ENCODE data around the gene MCIDAS. TPM values are rescaled to one million over a fixed set of nuclear protein-coding genes. Genes with fewer than 3 reads are reported as not detected.
A peak's percentile ranks its signal among the peaks of the same experiment; 100 is the strongest.

MCIDAS gene
- total RNA-seq, 1 experiment from 2014 or later = 2.9 TPM

GRCh38 chr5:55180016-55180415 is 47.1 kb downstream of the MCIDAS start:
- ATAC-seq (no peak), DNase-seq (ENCODE audit: low read depth, low spot score) (no peak)
- ChIA-PET CTCF (interaction anchor here (0.6 kb wide), 1 partner anchor 871 kb away, joined by 3 read pairs; no protein-coding TSS in a partner anchor), POLR2A (no interaction called here)
- intact Hi-C loops (cut with micrococcal nuclease; ENCODE audit: unreplicated experiment) = no loop called here
- no TSS peak for BruUV-seq (replicated peaks)
- Histone ChIP-seq H3K36me3 (ENCODE audit: control insufficient read depth, insufficient read depth, low read length) (no peaks in the 10 kb centered on the region), H3K4me3 (ENCODE audit: low read depth in 2 of 2, low read length in 2 of 2) (no peak overlapping the region), H3K9me3 (ENCODE audit: control insufficient read depth, insufficient read depth, low read depth, low read length) (no peaks in the 10 kb centered on the region), H3K4me1 (ENCODE audit: control insufficient read depth, insufficient read depth, low read length) (peaks cover 14% of the 10 kb centered on the region), H3K27me3 (ENCODE audit: control insufficient read depth, insufficient read depth, low read length) (no peaks in the 10 kb centered on the region; the same call in 1 of the 2 replicates), H3K27ac (ENCODE audit: low read length) (no peak overlapping the region)
- no peak for TF ChIP-seq TCF7L2 (IDR thresholded peaks at IDR 0.05; ENCODE audit: low read depth, low read length)
- TF ChIP-seq SIN3A (IDR thresholded peaks at IDR 0.05; ENCODE audit: borderline replicate concordance, insufficient read depth, low read depth, low read length) = no peak
- no peak for TF ChIP-seq CTCF (IDR thresholded peaks at IDR 0.05)
- no peak for TF ChIP-seq REST (IDR thresholded peaks at IDR 0.05; ENCODE audit: insufficient read depth in 1 of 2, low read depth in 2 of 2, low read length in 1 of 2)
- no peak for TF ChIP-seq POLR2AphosphoS5 (IDR thresholded peaks at IDR 0.05; ENCODE audit: low read depth, low read length)
- in situ Hi-C loops (cut with HindIII; ENCODE audit: low pct_unique_long_range_greater_than_20kb, low sequenced_read_pairs) = no loop called here

GRCh38 chr5:55177078-55177477 is 50.0 kb downstream of the MCIDAS start:
- ATAC-seq (no peak), DNase-seq (ENCODE audit: low read depth, low spot score) (no peak)
- in situ Hi-C loops (cut with HindIII; ENCODE audit: low pct_unique_long_range_greater_than_20kb, low sequenced_read_pairs) = no loop called here
- peak overlapping the region; percentile 86 for H3K27ac ChIP-seq (ENCODE audit: low read length)
- no peaks in the 10 kb centered on the region for H3K36me3 ChIP-seq (ENCODE audit: control insufficient read depth, insufficient read depth, low read length)
- H3K4me3 ChIP-seq (ENCODE audit: low read depth in 2 of 2, low read length in 2 of 2) = peak overlapping the region; percentile 44 to 59
- H3K27me3 ChIP-seq (ENCODE audit: control insufficient read depth, insufficient read depth, low read length) = no peaks in the 10 kb centered on the region
- H3K4me1 ChIP-seq (ENCODE audit: control insufficient read depth, insufficient read depth, low read length) = peaks cover 24% of the 10 kb centered on the region
- no peak for TF ChIP-seq REST (IDR thresholded peaks at IDR 0.05; ENCODE audit: insufficient read depth in 1 of 2, low read depth in 2 of 2, low read length in 1 of 2)
- TF ChIP-seq POLR2AphosphoS5 (IDR thresholded peaks at IDR 0.05; ENCODE audit: low read depth, low read length) = no peak
- no peak for TF ChIP-seq SIN3A (IDR thresholded peaks at IDR 0.05; ENCODE audit: borderline replicate concordance, insufficient read depth, low read depth, low read length)
- ChIA-PET POLR2A (interaction anchor here (0.5 kb wide), 1 partner anchor 1672 kb away, joined by 7 read pairs; no protein-coding TSS in a partner anchor), CTCF (interaction anchor here (0.6 kb wide), 1 partner anchor 759 kb away, joined by 13 read pairs; no protein-coding TSS in a partner anchor)
- BruUV-seq (replicated peaks) = no TSS peak
- intact Hi-C loops (cut with micrococcal nuclease; ENCODE audit: unreplicated experiment) = no loop called here
- no peaks in the 10 kb centered on the region for H3K9me3 ChIP-seq (ENCODE audit: control insufficient read depth, insufficient read depth, low read depth, low read length)

Measured in Panc1 (cell line).